ACC112 (cell line): ENCODE measurements around the gene TP63.

Experiments used
- H2AFZ ChIP-seq: fragments of 200-600 bp; sonication (generic); one replicate; pipeline ENCODE4 v1.6.0; 2017; ENCODE audit warnings: antibody characterized with exemption, low read length; ENCODE audit not compliant: unreplicated experiment
- H3K27ac ChIP-seq: fragments of 200-600 bp; sonication (generic); 2 replicates; pipeline ENCODE4 v1.5.1; 2014; ENCODE audit warnings: low read depth, mild to moderate bottlenecking, antibody characterized with exemption, low read length, moderate library complexity
- H3K27me3 ChIP-seq: fragments of 200-600 bp; sonication (generic); 2 replicates; pipeline ENCODE4 v1.6.1; 2014; ENCODE audit warnings: mild to moderate bottlenecking, antibody characterized with exemption, low read length, moderate library complexity, mixed read lengths; ENCODE audit not compliant: insufficient read depth
- H3K36me3 ChIP-seq: fragments of 200-600 bp; sonication (generic); 2 replicates; pipeline ENCODE4 v1.6.1; 2016; ENCODE audit warnings: mild to moderate bottlenecking, antibody characterized with exemption, low read length, moderate library complexity, mixed read lengths; ENCODE audit not compliant: insufficient read depth
- H3K4me1 ChIP-seq: fragments of 200-600 bp; sonication (generic); one replicate; pipeline ENCODE4 v1.6.1; 2016; ENCODE audit warnings: low read length, mixed read lengths; ENCODE audit not compliant: insufficient read depth, unreplicated experiment, control insufficient read depth
- H3K4me3 ChIP-seq: fragments of 200-600 bp; sonication (generic); 2 replicates; pipeline ENCODE4 v1.5.1; 2014; ENCODE audit warnings: mild to moderate bottlenecking, low read depth, low read length
- H3K79me2 ChIP-seq: fragments of 200-600 bp; sonication (generic); one replicate; pipeline ENCODE4 v1.6.0; 2016; ENCODE audit warnings: low read length; ENCODE audit not compliant: control insufficient read depth, unreplicated experiment, insufficient read depth

The TP63 gene

DNA sequence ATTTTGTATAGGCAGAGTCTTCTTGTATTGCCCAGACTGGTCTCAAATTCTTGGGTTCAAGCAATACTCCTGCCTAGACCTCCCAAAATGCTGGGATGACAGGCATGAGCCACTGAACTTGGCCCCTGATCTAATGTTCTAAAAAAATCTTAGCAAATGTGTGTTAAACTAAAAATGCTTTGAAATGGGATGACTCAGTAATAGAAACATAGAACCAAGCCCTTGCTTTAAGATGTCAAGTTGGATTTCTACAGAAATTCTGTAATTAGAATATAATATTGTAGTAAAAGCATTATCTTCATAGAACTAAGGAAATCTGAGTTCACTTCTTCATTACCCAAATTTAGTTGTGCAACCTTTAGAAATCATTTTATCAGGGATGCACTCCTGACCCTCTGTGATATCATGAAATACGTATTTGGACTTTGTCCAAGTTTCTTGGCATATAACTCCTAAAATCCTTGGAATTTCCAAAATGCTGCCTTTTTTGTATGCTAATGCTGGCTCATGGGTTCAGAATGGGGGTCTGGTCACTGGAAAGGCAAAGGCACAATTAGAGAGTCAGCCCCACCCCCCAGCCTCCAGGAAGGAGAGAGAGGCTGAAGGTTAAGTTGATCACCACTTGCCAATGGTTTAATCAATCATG is 217.3 kb downstream of the TP63 start:
- H3K27me3 ChIP-seq = no peaks in the 10 kb centered on the region
- H3K4me3 ChIP-seq = no peak overlapping the region
- H3K36me3 ChIP-seq = no peaks in the 10 kb centered on the region
- H3K27ac ChIP-seq = no peak overlapping the region
- no peak overlapping the region for H2AFZ ChIP-seq
- H3K4me1 ChIP-seq = peaks cover 4% of the 10 kb centered on the region
- H3K79me2 ChIP-seq = no peaks in the 10 kb centered on the region

DNA sequence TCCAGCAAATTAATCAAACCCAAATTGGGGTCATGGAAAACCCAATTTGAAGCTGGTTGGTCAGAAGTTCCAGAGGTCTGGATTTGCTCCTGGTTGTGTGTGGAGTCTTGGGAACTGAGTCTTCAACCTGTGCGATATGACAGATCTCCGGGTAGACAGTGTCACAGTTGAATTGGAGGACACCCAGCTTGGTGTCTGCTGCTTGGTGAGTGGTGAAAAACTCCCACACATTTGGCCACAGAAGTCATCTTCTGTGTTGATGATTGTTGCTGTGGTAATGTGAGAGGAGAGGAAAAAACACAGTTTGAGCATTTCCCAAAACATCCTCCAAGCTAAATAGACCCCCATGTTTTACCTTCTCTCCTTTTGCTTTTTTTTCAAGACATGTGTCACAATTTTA is 218.1 kb downstream of the TP63 start:
- peaks cover 4% of the 10 kb centered on the region for H3K4me1 ChIP-seq
- no peaks in the 10 kb centered on the region for H3K36me3 ChIP-seq
- no peak overlapping the region for H2AFZ ChIP-seq
- no peak overlapping the region for H3K27ac ChIP-seq
- H3K4me3 ChIP-seq = no peak overlapping the region
- no peaks in the 10 kb centered on the region for H3K27me3 ChIP-seq
- no peaks in the 10 kb centered on the region for H3K79me2 ChIP-seq

- Histone ChIP-seq H3K79me2 (no peaks in the 10 kb centered on the region), H3K4me3 (no peak overlapping the region), H3K27ac (no peak overlapping the region), H2AFZ (no peak overlapping the region), H3K27me3 (no peaks in the 10 kb centered on the region), H3K4me1 (peaks cover 4% of the 10 kb centered on the region), H3K36me3 (no peaks in the 10 kb centered on the region)
Observed at GRCh38 chr3:189851682-189852081, 220.5 kb downstream of the TP63 start.

- H3K4me1 ChIP-seq = no peaks in the 10 kb centered on the region
- no peaks in the 10 kb centered on the region for H3K79me2 ChIP-seq
- no peak overlapping the region for H3K4me3 ChIP-seq
- H2AFZ ChIP-seq = no peak overlapping the region
- no peaks in the 10 kb centered on the region for H3K27me3 ChIP-seq
- H3K36me3 ChIP-seq = no peaks in the 10 kb centered on the region
- H3K27ac ChIP-seq = no peak overlapping the region
Observed at GRCh38 chr3:189853906-189854305, 222.7 kb downstream of the TP63 start.

DNA sequence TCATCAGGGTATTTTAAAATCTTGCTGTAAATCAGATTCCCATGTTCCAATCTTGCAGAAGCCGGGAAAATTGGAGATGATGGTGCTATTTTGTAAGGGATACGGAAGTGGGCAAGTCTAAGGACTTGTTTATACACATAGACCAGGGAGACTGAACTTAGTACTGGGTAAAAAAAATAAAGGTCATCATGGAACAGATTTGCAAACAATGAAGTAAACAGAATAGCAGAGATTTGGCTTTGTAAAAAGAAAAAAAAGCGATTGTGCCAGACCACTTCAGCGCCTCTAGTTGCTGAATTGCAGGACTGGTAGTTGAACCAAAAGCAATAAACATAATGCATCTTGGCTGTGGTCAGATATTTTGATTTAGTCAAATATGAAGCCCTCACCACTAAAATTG is 229.1 kb downstream of the TP63 start:
- Histone ChIP-seq H2AFZ (no peak overlapping the region), H3K79me2 (no peaks in the 10 kb centered on the region), H3K27ac (no peak overlapping the region), H3K27me3 (no peaks in the 10 kb centered on the region), H3K36me3 (no peaks in the 10 kb centered on the region), H3K4me1 (no peaks in the 10 kb centered on the region), H3K4me3 (no peak overlapping the region)

GRCh38 chr3:189862385-189862998 is 231.3 kb downstream of the TP63 start:
- Histone ChIP-seq H3K4me1 (no peaks in the 10 kb centered on the region), H3K27me3 (no peaks in the 10 kb centered on the region), H3K36me3 (no peaks in the 10 kb centered on the region), H3K27ac (no peak overlapping the region), H3K4me3 (no peak overlapping the region), H2AFZ (no peak overlapping the region), H3K79me2 (no peaks in the 10 kb centered on the region)

- Histone ChIP-seq H2AFZ (no peak overlapping the region), H3K4me3 (no peak overlapping the region), H3K79me2 (no peaks in the 10 kb centered on the region), H3K36me3 (no peaks in the 10 kb centered on the region), H3K27me3 (no peaks in the 10 kb centered on the region), H3K4me1 (no peaks in the 10 kb centered on the region), H3K27ac (no peak overlapping the region)
Observed at GRCh38 chr3:189863031-189863430, 231.8 kb downstream of the TP63 start.

DNA sequence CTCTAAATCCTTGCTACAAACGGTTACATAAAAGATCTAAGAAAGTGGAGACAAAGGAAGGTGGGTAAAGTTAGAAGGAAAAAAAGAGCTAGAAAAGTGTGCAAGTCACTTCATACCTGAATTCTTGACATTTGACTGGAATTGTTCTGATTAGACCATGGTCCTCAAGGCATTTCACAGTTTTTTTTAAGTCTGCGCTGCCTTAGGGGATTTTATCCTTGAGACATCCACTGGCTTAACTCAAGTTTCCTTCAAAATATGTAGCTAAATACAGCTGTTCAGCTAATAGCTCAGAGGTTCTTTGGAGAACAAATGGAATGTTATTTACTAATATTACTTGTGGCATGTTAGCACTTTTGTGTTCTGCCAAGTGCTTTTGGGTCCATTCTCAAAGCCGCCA is 236.9 kb downstream of the TP63 start:
- Histone ChIP-seq H3K36me3 (no peaks in the 10 kb centered on the region), H3K4me3 (no peak overlapping the region), H2AFZ (no peak overlapping the region), H3K79me2 (no peaks in the 10 kb centered on the region), H3K27ac (no peak overlapping the region), H3K27me3 (no peaks in the 10 kb centered on the region), H3K4me1 (no peaks in the 10 kb centered on the region)

GRCh38 chr3:189869165-189869564 is 238.0 kb downstream of the TP63 start:
- no peaks in the 10 kb centered on the region for H3K79me2 ChIP-seq
- H3K27me3 ChIP-seq = no peaks in the 10 kb centered on the region
- H2AFZ ChIP-seq = no peak overlapping the region
- no peak overlapping the region for H3K27ac ChIP-seq
- H3K4me3 ChIP-seq = no peak overlapping the region
- H3K4me1 ChIP-seq = no peaks in the 10 kb centered on the region
- H3K36me3 ChIP-seq = no peaks in the 10 kb centered on the region

DNA sequence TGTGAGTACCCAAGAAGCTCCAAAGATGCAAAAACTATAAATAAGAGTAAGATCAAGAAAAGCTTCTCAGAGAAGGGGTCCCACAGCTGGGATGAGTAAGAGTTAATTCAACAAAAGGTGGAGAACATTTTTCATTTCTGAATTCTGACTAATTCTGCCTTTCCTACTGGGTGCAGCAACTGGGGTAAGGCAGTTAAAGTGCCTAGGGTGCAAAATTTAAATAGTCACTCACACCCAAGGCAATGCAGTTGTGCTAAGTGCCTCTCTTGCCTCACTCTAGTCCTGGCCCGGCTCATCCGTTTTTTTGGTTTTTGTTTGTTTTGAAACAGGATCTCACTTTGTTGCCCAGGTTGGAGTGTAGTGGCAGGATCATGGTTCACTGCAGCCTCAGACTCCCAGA is 240.2 kb downstream of the TP63 start:
- Histone ChIP-seq H3K4me3 (no peak overlapping the region), H3K27me3 (no peaks in the 10 kb centered on the region), H3K36me3 (no peaks in the 10 kb centered on the region), H3K79me2 (no peaks in the 10 kb centered on the region), H2AFZ (no peak overlapping the region), H3K4me1 (no peaks in the 10 kb centered on the region), H3K27ac (no peak overlapping the region)

- H3K4me1 ChIP-seq = no peaks in the 10 kb centered on the region
- no peak overlapping the region for H2AFZ ChIP-seq
- H3K27ac ChIP-seq = no peak overlapping the region
- no peaks in the 10 kb centered on the region for H3K27me3 ChIP-seq
- H3K4me3 ChIP-seq = no peak overlapping the region
- H3K36me3 ChIP-seq = no peaks in the 10 kb centered on the region
- no peaks in the 10 kb centered on the region for H3K79me2 ChIP-seq
Observed at GRCh38 chr3:189883113-189883753, 252.0 kb downstream of the TP63 start.
